Pulmonary artery endothelial cell (primary cell): ENCODE measurements around the gene FNDC3A. TPM values are rescaled to one million over a fixed set of nuclear protein-coding genes. Genes with fewer than 3 reads are reported as not detected.
"Not testable (repeated sequence)": the region's sequence is repeated elsewhere in the genome, so short reads cannot be mapped to it uniquely, and the experiment has no call there.

Experiments used
- DNase-seq: peaks from one replicate; pipeline ENCODE4 v3.0.0-alpha.2; 2011; ENCODE audit warnings: low read depth, low spot score
- total RNA-seq: library from RNA; depleted of rRNA; stranded (reverse); fragments of >200 nt; gene quantifications from 2 replicates; pipeline ENCODE4 v1.2.3, GENCODE V29; 2014

The FNDC3A gene
- total RNA-seq, 1 donor from 2014 or later: 53.8 TPM

GRCh38 chr13:49125964-49126524 is 150.3 kb downstream of the FNDC3A start:
- DNase-seq: no peak

- no peak for DNase-seq
Measured at GRCh38 chr13:49132479-49133002, 156.8 kb downstream of the FNDC3A start.

GRCh38 chr13:49134305-49134704 is 158.6 kb downstream of the FNDC3A start:
- DNase-seq: no peak

- not testable (repeated sequence) for DNase-seq
Measured at GRCh38 chr13:49137138-49137643, 161.5 kb downstream of the FNDC3A start.

GRCh38 chr13:49140910-49141611 is 165.3 kb downstream of the FNDC3A start:
- no peak for DNase-seq

- peak; percentile 24 for DNase-seq
Measured at GRCh38 chr13:49146950-49147355, 171.2 kb downstream of the FNDC3A start.

- no peak for DNase-seq
Measured at GRCh38 chr13:49148405-49148804, 172.7 kb downstream of the FNDC3A start.

- DNase-seq: not testable (repeated sequence)
Measured at GRCh38 chr13:49157955-49158584, 182.4 kb downstream of the FNDC3A start.

- DNase-seq: not testable (repeated sequence)
Measured at GRCh38 chr13:49163162-49163561, 187.4 kb downstream of the FNDC3A start.

GRCh38 chr13:49164712-49165111 is 189.0 kb downstream of the FNDC3A start:
- no peak for DNase-seq

GRCh38 chr13:49165798-49166752 is 190.4 kb downstream of the FNDC3A start:
- DNase-seq: no peak

GRCh38 chr13:49171359-49171758 is 195.6 kb downstream of the FNDC3A start:
- no peak for DNase-seq

- DNase-seq: no peak
Measured at GRCh38 chr13:49183672-49184325, 208.1 kb downstream of the FNDC3A start.

- no peak for DNase-seq
Measured at GRCh38 chr13:49184621-49185020, 208.9 kb downstream of the FNDC3A start.

GRCh38 chr13:49185264-49185663 is 209.6 kb downstream of the FNDC3A start:
- no peak for DNase-seq

- DNase-seq: no peak
Measured at GRCh38 chr13:49190901-49191300, 215.2 kb downstream of the FNDC3A start.

- no peak for DNase-seq
Measured at GRCh38 chr13:49206641-49207040, 230.9 kb downstream of the FNDC3A start.

GRCh38 chr13:49208619-49209018 is 232.9 kb downstream of the FNDC3A start:
- no peak for DNase-seq

- DNase-seq: no peak
Measured at GRCh38 chr13:49210114-49210513, 234.4 kb downstream of the FNDC3A start.

- DNase-seq: no peak
Measured at GRCh38 chr13:49210669-49211068, 235.0 kb downstream of the FNDC3A start.

GRCh38 chr13:49213539-49213938 is 237.8 kb downstream of the FNDC3A start:
- no peak for DNase-seq
